Loucy (cell line): ENCODE data around the gene C1orf174.

ENCODE experiments used
- CTCF ChIP-seq: fragments of 200-600 bp; sonication (generic); conservative IDR thresholded peaks from 2 replicates; pipeline ENCODE4 v1.5.1; 2014; ENCODE audit warnings: mild to moderate bottlenecking, antibody characterized with exemption, low read length
- EZH2phosphoT487 ChIP-seq: fragments of 200-600 bp; IDR thresholded peaks from 2 replicates; pipeline ENCODE4 v1.6.1; 2018; ENCODE audit warnings: antibody characterized with exemption, mild to moderate bottlenecking, moderate library complexity, borderline replicate concordance

GRCh38 chr1:3851292-3851691 lies 48.8 kb downstream of the C1orf174 start:
- TF ChIP-seq CTCF (no peak), EZH2phosphoT487 (no peak)
